Prostate gland (tissue), 2 donors: ENCODE data around the gene PAQR6. TPM values are rescaled to one million over a fixed set of nuclear protein-coding genes. Genes with fewer than 3 reads are reported as not detected.

Source experiments
- DNase-seq: peaks from one replicate; pipeline ENCODE4 v3.0.0-alpha.2; 2019; ENCODE audit warnings: low spot score
- H3K27ac ChIP-seq, 2 donors: fragments of 200-600 bp; sonication (generic); 2 replicates each; pipeline ENCODE4 v1.5.1; 2017 to 2019
- H3K27me3 ChIP-seq: fragments of 200-600 bp; sonication (generic); replicated peaks from 2 replicates; pipeline ENCODE4 v1.5.1; 2019; ENCODE audit not compliant: insufficient read depth
- H3K36me3 ChIP-seq, 2 donors: fragments of 200-600 bp; sonication (generic); 1 replicate in 1 of 2; 2 replicates in 1 of 2; pipeline versions ENCODE4 v1.5.1 to v1.8.1; 2017 to 2019
- H3K4me1 ChIP-seq: fragments of 200-600 bp; sonication (generic); replicated peaks from 2 replicates; pipeline ENCODE4 v1.5.1; 2019
- H3K4me3 ChIP-seq, 2 donors: fragments of 200-600 bp; sonication (generic); 2 replicates each; pipeline ENCODE4 v1.5.1; 2017 to 2019
- H3K9me3 ChIP-seq: fragments of 200-600 bp; sonication (generic); 2 replicates; pipeline ENCODE4 v1.5.1; 2017
- CTCF ChIP-seq, 4 experiments: fragments of 200-600 bp in 2 of 4; fragments of 450-650 bp in 2 of 4; sonication (generic) in 2 of 4; IDR thresholded peaks; 1 replicate in 3 of 4; 2 replicates in 1 of 4; pipeline ENCODE4 v1.5.1; 2016 to 2019; ENCODE audit warnings: antibody characterized with exemption in 4 of 4, mild to moderate bottlenecking in 2 of 4, moderate library complexity in 2 of 4
- POLR2A ChIP-seq: fragments of 450-650 bp; IDR thresholded peaks from one replicate; pipeline ENCODE4 v1.6.1; 2016; ENCODE audit warnings: antibody characterized with exemption, mild to moderate bottlenecking
- POLR2AphosphoS5 ChIP-seq: sonication (generic); formaldehyde crosslinking; IDR thresholded peaks from one replicate; pipeline ENCODE4 v1.6.1; 2017; ENCODE audit warnings: antibody characterized with exemption
- WGBS: methylation state at CpG from one replicate; pipeline ENCODE4 v1.1.5; 2018; 5-methylcytosine and 5-hydroxymethylcytosine counted together
- intact Hi-C: fragments of 100-400 bp; cut with DNase I; formaldehyde crosslinking; loops from one replicate; pipeline ENCODE4 v1.14.2; 2022
- total RNA-seq, 2 donors: library from RNA; depleted of rRNA; stranded (reverse); fragments of >200 nt; gene quantifications; one replicate each; pipeline ENCODE4 v1.1.0, GENCODE V29; 2016

Gene PAQR6
- total RNA-seq, 2 donors from 2014 or later: 2.8 to 8.6 TPM

GRCh38 chr1:156281281-156281680 is 33.4 kb upstream of the PAQR6 start:
- Histone ChIP-seq H3K27ac (peak overlapping the region; percentile 88 to 93), H3K27me3 (no peaks in the 10 kb centered on the region), H3K4me3 (peak overlapping the region in 1 of 2 donors; percentile 84), H3K4me1 (no peaks in the 10 kb centered on the region), H3K9me3 (no peaks in the 10 kb centered on the region), H3K36me3 (peaks cover 0 to 7% of the 10 kb centered on the region in 2 donors)
- 23% methylated on average over 8 of the region's 8 CpGs for WGBS
- DNase-seq: no peak
- TF ChIP-seq POLR2AphosphoS5 (no peak), POLR2A (no peak), CTCF (IDR thresholded peaks at IDR 0.05) (no peak)
- intact Hi-C loops: no loop called here

- WGBS: 90% methylated on average over 3 of the region's 3 CpGs
- TF ChIP-seq CTCF (IDR thresholded peaks at IDR 0.05) (no peak), POLR2AphosphoS5 (no peak), POLR2A (no peak)
- Histone ChIP-seq H3K9me3 (no peaks in the 10 kb centered on the region), H3K4me1 (no peaks in the 10 kb centered on the region), H3K36me3 (peaks cover 0 to 8% of the 10 kb centered on the region in 2 donors), H3K27ac (no peak overlapping the region), H3K4me3 (no peak overlapping the region), H3K27me3 (no peaks in the 10 kb centered on the region)
- intact Hi-C loops: no loop called here
- DNase-seq: no peak
Measured at GRCh38 chr1:156279837-156280236, 32.0 kb upstream of the PAQR6 start.

GRCh38 chr1:156276966-156277381 is 29.1 kb upstream of the PAQR6 start:
- H3K4me3 ChIP-seq: no peak overlapping the region
- no peaks in the 10 kb centered on the region for H3K9me3 ChIP-seq
- H3K27me3 ChIP-seq: no peaks in the 10 kb centered on the region
- H3K36me3 ChIP-seq: peaks cover 8 to 19% of the 10 kb centered on the region in 2 donors
- DNase-seq: no peak
- H3K4me1 ChIP-seq: no peaks in the 10 kb centered on the region
- TF ChIP-seq CTCF (IDR thresholded peaks at IDR 0.05): no peak
- intact Hi-C loops: no loop called here
- no peak overlapping the region for H3K27ac ChIP-seq
- 66% methylated on average over 6 of the region's 6 CpGs for WGBS

GRCh38 chr1:156276532-156276931 is 28.7 kb upstream of the PAQR6 start:
- Histone ChIP-seq H3K9me3 (no peaks in the 10 kb centered on the region), H3K27ac (no peak overlapping the region), H3K4me1 (no peaks in the 10 kb centered on the region), H3K4me3 (no peak overlapping the region), H3K36me3 (peaks cover 8 to 19% of the 10 kb centered on the region in 2 donors), H3K27me3 (no peaks in the 10 kb centered on the region)
- intact Hi-C loops: no loop called here
- DNase-seq: no peak
- TF ChIP-seq POLR2A: no peak
- TF ChIP-seq CTCF (IDR thresholded peaks at IDR 0.05): no peak
- no peak for TF ChIP-seq POLR2AphosphoS5

GRCh38 chr1:156270314-156270713 is 22.5 kb upstream of the PAQR6 start:
- intact Hi-C loops: no loop called here
- DNase-seq: no peak
- no peak overlapping the region for H3K27ac ChIP-seq
- no peak for TF ChIP-seq POLR2AphosphoS5
- no peak for TF ChIP-seq POLR2A
- TF ChIP-seq CTCF (IDR thresholded peaks at IDR 0.05): no peak
- no peaks in the 10 kb centered on the region for H3K4me1 ChIP-seq
- no peak overlapping the region for H3K4me3 ChIP-seq
- H3K9me3 ChIP-seq: no peaks in the 10 kb centered on the region
- 89% methylated on average over 3 of the region's 3 CpGs for WGBS
- H3K27me3 ChIP-seq: no peaks in the 10 kb centered on the region
- H3K36me3 ChIP-seq: peaks cover 22 to 35% of the 10 kb centered on the region in 2 donors
